NB4 (cell line): ENCODE results near the gene MCAM.

ENCODE experiments used
- DNase-seq: peaks from one replicate; pipeline ENCODE4 v3.0.0; 2010; ENCODE audit warnings: low read depth
- H3K4me3 ChIP-seq: one replicate; pipeline ENCODE4 v1.5.1; 2011; ENCODE audit warnings: mild to moderate bottlenecking, low read depth, low read length, moderate library complexity
- CTCF ChIP-seq: IDR thresholded peaks from one replicate; pipeline ENCODE4 v1.5.1; 2012; ENCODE audit warnings: low read depth, low read length
- MYC ChIP-seq: IDR thresholded peaks from 2 replicates; pipeline ENCODE4 v1.6.1; 2011; ENCODE audit warnings: low read depth, low read length
- POLR2A ChIP-seq: IDR thresholded peaks from 2 replicates; pipeline ENCODE4 v1.6.1; 2011; ENCODE audit warnings: mild to moderate bottlenecking; ENCODE audit not compliant: insufficient read length; ENCODE audit errors: extremely low read depth
- TF ChIP-seq, protein P1 (sequence below): IDR thresholded peaks from 2 replicates; pipeline ENCODE4 v1.6.1; 2011; ENCODE audit warnings: low read depth, low read length

Gene MCAM

GRCh38 chr11:119361941-119362725 lies 45.2 kb upstream of the MCAM start:
- TF ChIP-seq POLR2A (no peak), CTCF (no peak), MYC (no peak)
- TF ChIP-seq, protein P1, sequence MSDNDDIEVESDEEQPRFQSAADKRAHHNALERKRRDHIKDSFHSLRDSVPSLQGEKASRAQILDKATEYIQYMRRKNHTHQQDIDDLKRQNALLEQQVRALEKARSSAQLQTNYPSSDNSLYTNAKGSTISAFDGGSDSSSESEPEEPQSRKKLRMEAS, result no peak
- no peak overlapping the region for H3K4me3 ChIP-seq

GRCh38 chr11:119361056-119361787 lies 44.3 kb upstream of the MCAM start:
- DNase-seq, result peak; percentile 80
- no peak overlapping the region for H3K4me3 ChIP-seq
- TF ChIP-seq, protein P1, result peak; percentile 4; the same call in 1 of the 2 replicates
- no peak for TF ChIP-seq POLR2A

More at GRCh38 chr11:119361941-119362725, 45.2 kb upstream of the MCAM start:
- no peak for DNase-seq

GRCh38 chr11:119359365-119360214 lies 42.7 kb upstream of the MCAM start:
- TF ChIP-seq CTCF (no peak), POLR2A (no peak), MYC (no peak)
- TF ChIP-seq, protein P1, result no peak
- DNase-seq, result no peak
- H3K4me3 ChIP-seq, result no peak overlapping the region

GRCh38 chr11:119357074-119357473 lies 40.1 kb upstream of the MCAM start:
- no peak overlapping the region for H3K4me3 ChIP-seq
- DNase-seq, result no peak
- TF ChIP-seq MYC (no peak), POLR2A (no peak), CTCF (no peak)
- TF ChIP-seq, protein P1, result no peak

DNA sequence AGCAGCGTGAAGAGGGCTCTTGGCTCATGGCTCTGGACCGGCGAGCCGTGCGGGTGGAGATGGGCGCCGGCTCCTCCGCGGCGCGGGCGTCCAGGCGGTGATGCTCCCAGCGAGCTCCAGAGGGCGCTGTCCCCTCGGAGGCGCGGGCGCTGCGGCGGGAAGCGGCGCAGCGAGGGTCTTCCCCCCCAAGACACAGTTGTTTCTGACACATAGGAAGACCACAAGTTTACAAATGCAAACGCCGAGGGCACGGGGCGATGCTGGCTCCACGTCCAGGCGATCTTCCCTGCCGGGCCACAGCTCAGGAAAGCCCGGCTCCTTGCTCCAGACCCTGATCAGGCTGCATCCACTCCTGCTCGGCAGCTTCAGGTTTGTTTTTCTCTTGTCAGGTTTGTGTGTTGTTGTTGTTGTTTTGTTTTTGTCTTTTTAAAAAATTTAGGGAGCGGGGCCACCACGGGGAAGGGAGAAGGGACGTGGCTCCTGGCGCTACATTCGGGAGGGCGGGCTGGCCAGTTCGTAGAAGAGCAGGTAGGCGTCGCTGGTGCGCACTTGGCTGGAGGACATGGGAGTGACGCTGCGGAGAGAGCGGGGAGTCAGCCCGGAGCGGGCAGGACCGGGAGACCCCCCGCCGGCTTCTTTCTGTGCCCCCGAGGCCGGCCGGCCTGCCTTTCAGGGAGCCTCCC lies 39.6 kb upstream of the MCAM start:
- H3K4me3 ChIP-seq, result peak overlapping the region; percentile 60
- DNase-seq, result peak; percentile 82
- TF ChIP-seq CTCF, result peak; percentile 82
- peak; percentile 36; the same call in 1 of the 2 replicates for TF ChIP-seq MYC
- TF ChIP-seq, protein P1, result no peak
